NCI-H345 treated with DMSO at 0.1 percent for 48 hours (cell line): Measurements from ENCODE around the gene MEGF11.

ENCODE experiments used
- DNase-seq: peaks from one replicate; lab custom pipeline; 2025; ENCODE audit not compliant: unreplicated experiment; lab: John Stamatoyannopoulos, UW

MEGF11 gene

GRCh38 chr15:66172324-66172980 lies 81.1 kb downstream of the MEGF11 start:
- DNase-seq, result no peak

GRCh38 chr15:66171841-66172240 lies 81.7 kb downstream of the MEGF11 start:
- DNase-seq, result no peak

GRCh38 chr15:66170716-66171115 lies 82.8 kb downstream of the MEGF11 start:
- DNase-seq, result no peak

GRCh38 chr15:66170042-66170441 lies 83.5 kb downstream of the MEGF11 start:
- DNase-seq, result no peak

- DNase-seq, result no peak
These were observed 83.9 kb downstream of the MEGF11 start for GRCh38 chr15:66169625-66170024.

GRCh38 chr15:66169023-66169422 lies 84.5 kb downstream of the MEGF11 start:
- DNase-seq, result no peak

GRCh38 chr15:66167854-66168253 lies 85.7 kb downstream of the MEGF11 start:
- DNase-seq, result no peak

GRCh38 chr15:66165856-66166255 lies 87.7 kb downstream of the MEGF11 start:
- no peak for DNase-seq

- no peak for DNase-seq
These were observed 88.8 kb downstream of the MEGF11 start for GRCh38 chr15:66164788-66165187.

- no peak for DNase-seq
These were observed 90.0 kb downstream of the MEGF11 start for GRCh38 chr15:66163553-66163952.

- no peak for DNase-seq
These were observed 91.3 kb downstream of the MEGF11 start for GRCh38 chr15:66162286-66162685.

- no peak for DNase-seq
These were observed 91.9 kb downstream of the MEGF11 start for GRCh38 chr15:66161575-66162118.

- DNase-seq, result no peak
These were observed 92.4 kb downstream of the MEGF11 start for GRCh38 chr15:66161108-66161507.

GRCh38 chr15:66157507-66157906 lies 96.0 kb downstream of the MEGF11 start:
- DNase-seq, result no peak

GRCh38 chr15:66156310-66156975 lies 97.1 kb downstream of the MEGF11 start:
- DNase-seq, result no peak

- DNase-seq, result no peak
These were observed 98.5 kb downstream of the MEGF11 start for GRCh38 chr15:66155065-66155464.

- DNase-seq, result peak; percentile 18
These were observed 99.0 kb downstream of the MEGF11 start for GRCh38 chr15:66154581-66154980.

- peak; percentile 29 for DNase-seq
These were observed 99.8 kb downstream of the MEGF11 start for GRCh38 chr15:66153549-66154415.

- DNase-seq, result no peak
These were observed 100.9 kb downstream of the MEGF11 start for GRCh38 chr15:66152650-66153049.

GRCh38 chr15:66151809-66152208 lies 101.7 kb downstream of the MEGF11 start:
- DNase-seq, result peak; percentile 50

GRCh38 chr15:66149871-66150270 lies 103.7 kb downstream of the MEGF11 start:
- DNase-seq, result no peak

GRCh38 chr15:66148187-66148586 lies 105.4 kb downstream of the MEGF11 start:
- no peak for DNase-seq
